GM18502 (cell line): Measurements from ENCODE around the gene CDH22.

Source experiments
- ATAC-seq: cut with Tn5 transposase; IDR thresholded peaks from one replicate; pipeline ENCODE4 v1.9.1; 2021; ENCODE audit warnings: mild to moderate bottlenecking; ENCODE audit not compliant: unreplicated experiment, poor library complexity

CDH22 gene, protein sequence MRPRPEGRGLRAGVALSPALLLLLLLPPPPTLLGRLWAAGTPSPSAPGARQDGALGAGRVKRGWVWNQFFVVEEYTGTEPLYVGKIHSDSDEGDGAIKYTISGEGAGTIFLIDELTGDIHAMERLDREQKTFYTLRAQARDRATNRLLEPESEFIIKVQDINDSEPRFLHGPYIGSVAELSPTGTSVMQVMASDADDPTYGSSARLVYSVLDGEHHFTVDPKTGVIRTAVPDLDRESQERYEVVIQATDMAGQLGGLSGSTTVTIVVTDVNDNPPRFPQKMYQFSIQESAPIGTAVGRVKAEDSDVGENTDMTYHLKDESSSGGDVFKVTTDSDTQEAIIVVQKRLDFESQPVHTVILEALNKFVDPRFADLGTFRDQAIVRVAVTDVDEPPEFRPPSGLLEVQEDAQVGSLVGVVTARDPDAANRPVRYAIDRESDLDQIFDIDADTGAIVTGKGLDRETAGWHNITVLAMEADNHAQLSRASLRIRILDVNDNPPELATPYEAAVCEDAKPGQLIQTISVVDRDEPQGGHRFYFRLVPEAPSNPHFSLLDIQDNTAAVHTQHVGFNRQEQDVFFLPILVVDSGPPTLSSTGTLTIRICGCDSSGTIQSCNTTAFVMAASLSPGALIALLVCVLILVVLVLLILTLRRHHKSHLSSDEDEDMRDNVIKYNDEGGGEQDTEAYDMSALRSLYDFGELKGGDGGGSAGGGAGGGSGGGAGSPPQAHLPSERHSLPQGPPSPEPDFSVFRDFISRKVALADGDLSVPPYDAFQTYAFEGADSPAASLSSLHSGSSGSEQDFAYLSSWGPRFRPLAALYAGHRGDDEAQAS

DNA sequence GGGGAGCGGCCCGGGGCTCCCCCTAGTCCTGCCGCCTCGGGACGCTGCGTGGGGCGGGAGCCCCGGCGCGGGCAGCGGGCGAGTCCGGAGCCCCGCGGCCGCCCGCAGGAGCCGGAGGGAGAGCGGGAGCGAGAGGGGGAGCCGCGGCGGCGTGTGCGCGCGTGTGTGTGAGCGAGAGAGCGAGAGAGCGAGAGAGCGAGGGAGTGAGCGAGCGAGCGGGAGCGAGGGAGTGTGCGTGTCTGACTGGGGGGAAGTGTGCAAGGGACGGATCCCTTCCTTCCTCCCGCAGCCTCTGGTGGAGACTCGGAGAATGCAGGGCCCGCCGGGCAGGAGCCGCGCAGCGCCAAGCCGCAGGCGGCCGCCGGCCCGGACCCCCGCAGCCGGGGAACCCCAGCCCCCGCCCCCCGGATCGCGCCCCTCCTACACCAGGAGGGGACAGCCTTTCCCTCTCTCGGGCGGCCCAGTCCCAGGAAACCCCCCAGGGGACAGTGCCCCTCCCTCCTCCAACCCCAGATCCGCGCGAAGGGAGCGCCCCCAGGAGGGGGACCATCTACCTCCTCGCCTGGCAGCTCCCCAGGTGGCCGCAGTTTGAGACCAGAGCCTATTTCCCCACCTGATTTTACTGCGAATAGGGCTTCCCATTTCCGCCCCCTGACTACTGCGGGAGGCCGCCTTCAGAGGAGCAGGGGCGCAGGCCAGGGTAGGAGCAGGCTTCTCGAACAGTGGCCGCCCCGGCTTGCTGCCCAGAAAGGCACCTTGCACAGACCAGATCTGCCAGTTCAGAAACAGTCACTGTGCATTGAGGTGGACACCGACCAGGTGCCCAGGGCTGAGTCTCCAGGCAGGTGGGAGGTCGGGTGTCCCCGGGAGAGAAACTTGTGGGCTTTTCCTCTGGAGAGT is at the start of gene CDH22:
Gene CDH22, minus strand, starts transcription at position 241 of the 900 bp plus-strand sequence. CDS start 57,204 bp downstream, outside the sequence.
- no peak for ATAC-seq

DNA sequence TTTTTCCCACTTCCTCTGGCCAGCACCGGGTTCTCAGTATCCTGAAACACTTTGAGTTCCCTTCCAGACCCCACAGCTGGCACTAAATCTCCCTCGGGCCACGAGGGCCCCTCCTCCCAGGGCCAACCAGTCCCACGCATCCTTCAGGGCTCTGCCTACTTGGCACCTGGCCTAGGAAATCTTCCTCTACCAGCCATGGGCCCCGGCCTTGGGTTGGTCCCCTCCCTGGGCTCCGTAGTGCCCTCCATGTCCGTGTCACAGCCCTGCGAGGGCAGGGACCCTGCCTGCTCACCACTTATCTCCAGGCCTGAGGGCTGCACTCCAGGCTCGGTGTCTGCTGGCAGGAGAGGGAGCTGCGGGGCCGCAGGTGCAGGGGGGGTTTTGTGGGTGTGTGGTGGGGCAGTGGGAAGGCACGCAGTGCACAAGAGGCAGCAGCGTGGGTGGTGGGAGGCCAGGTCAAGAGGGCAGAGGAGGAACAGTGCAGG is 48.8 kb upstream of the CDH22 start:
- ATAC-seq = no peak

DNA sequence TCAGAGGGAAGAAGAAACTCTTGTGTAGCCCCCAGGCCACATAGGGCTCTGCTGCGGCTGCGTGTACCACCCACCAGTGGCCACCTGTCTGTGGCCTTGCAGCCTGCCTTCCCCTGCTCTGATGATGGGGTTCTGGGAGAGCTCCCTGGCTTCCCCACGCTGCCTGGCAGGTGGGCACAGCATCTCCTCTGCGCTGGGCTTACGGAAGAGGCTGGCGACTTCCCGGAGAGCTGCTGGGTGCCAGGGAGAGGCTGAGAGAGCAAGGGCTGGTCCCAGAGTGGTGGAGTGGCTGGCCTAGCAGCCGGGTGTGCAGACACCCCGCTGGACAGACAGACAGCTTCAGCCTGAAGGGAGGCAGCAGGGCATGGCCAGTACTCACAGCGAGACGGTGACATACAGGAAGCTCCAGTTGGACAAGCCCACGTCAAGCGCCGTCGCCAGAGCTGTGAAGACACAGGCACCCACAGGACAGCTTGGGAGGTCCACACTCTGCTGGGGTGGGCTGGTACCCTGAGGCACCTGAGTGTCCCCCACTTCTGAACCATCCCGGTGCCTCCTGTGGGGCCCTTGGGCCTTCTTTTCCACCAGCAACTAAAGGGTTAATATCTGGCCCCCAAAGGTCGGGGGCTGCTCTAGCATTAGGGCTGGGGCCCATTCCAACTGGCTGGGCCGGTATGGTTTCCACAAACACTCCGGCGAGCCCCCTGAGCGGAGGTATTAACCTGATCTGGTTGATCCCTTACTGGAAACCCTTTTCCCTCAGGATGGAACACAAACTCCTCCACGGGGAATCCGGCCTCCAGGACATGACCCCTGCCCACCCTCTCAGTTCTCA is 48.1 kb upstream of the CDH22 start:
- ATAC-seq = no peak

DNA sequence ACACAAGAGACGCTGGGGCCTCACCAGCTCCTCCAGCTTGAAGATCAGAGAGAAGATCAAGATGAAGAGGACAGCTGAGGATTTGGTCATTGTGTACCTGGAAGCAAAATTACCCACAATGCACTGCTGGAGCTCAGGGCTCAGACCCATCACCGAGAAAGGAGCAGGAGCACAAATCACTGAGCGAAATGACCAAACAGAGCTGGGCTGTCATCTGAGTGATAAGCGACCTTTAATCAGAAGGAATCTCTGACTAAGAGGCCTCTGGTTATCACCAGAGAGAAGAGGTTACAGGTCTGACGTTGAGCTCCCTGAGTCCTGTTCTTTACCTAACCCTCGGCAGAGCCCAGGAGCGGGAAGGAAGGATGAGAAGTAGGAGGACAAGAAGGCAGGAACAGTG is 47.5 kb upstream of the CDH22 start:
- ATAC-seq = no peak

DNA sequence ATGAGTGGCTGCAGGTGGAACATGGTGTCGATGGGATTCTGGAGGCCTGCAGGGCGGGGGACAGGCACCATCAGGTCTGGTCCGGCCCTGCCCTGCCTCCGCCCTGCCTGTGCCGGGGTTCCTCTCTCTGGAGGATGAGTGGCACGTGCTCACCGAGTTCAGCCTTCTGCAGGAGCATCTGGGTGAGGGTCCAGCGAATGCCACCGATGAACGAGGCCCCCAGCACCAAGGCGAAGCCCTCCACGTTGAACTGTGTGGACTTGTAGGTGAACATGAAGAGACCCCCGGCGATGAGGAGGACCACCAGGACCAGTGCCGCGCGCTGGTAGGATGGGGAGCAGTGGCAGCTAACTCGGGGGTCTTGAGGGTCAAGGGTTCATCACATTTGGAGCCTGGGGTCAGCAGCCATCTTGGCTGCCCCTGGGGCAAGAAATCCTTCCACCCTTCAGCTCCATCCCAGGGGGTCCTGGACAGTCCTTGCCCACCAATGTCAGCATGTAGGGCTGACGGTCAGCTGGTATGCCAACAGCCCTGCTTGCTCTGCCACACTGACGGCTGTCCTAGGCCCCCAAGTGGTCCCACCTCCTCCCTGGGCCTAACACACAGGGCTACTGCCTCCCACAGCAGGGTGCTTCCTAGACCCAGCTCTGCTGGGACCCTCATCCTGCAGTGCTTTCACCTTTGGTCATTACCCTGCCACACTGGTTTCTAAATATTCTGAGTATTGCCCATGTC is 46.8 kb upstream of the CDH22 start:
- ATAC-seq = no peak

DNA sequence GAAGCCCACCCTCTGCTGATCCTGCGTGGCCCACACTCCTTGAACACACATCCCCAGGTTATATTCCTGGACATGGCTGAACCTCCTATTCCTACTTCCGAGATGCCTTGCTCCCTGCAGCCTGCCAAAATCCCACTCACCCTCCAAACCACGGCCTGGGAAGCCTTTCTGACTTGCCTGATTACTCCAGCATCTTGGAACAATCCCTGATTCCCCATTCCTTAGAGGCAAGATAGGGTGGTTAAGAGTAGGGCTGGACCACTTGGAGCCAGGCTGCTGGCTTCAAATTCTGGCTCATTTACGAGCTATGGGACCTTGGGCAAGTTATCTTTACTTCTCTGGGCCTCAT is 45.9 kb upstream of the CDH22 start:
- no peak for ATAC-seq

DNA sequence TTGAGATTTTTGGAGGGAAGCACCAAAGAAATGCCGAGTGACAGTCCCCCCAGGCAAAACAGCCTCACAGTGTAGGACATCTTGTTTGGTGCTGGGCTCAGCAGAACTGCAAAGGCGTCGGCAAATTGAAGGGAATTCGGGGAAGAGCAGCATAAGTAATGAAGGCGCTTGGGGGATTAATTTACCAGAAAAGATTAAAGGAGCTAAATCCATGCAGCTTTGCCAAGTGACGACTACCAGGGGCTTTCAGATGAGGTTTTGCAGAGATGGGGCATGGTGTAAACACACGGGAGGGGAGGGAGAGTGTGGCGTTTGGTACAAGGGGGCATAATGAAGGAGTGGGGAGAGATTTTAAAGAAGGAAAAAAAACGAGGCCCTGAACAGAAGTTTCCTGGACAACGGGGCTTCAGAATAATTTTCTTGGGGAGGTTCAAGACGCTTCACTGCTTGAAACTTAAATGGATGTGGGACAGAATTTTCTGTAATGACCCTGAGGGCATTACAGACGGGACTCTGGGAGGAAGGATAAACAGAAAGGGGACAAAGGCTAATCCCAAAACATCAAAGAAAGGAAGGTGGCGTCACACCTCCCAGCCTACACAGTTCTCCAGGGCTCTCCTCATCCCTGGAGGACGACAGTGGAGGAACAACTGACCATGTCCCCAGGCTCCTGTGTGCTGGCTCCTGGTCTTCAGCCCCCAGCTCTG is 45.4 kb upstream of the CDH22 start:
- no peak for ATAC-seq

DNA sequence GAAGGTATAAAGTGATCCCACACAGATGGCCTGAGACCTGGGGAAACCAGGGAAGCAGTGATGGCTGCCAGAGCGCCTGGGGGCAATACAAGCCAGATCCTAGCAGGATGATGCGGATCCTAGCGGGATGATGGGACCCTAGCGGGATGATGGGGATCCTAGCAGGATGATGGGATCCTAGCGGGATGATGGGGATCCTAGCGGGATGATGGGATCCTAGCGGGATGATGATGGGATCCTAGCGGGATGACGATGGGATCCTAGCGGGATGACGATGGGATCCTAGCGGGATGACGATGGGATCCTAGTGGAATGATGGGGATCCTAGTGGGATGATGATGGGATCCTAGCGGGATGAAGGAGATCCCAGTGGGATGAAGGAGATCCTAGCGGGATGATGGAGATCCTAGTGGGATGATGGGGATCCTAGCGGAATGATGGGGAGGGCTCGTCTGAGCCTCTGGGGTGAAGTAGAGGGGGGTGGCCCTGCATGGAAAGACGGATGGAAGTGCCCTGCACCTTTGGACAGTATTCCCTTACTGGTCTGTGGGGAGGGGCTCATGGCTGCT is 44.2 kb upstream of the CDH22 start:
- no peak for ATAC-seq

DNA sequence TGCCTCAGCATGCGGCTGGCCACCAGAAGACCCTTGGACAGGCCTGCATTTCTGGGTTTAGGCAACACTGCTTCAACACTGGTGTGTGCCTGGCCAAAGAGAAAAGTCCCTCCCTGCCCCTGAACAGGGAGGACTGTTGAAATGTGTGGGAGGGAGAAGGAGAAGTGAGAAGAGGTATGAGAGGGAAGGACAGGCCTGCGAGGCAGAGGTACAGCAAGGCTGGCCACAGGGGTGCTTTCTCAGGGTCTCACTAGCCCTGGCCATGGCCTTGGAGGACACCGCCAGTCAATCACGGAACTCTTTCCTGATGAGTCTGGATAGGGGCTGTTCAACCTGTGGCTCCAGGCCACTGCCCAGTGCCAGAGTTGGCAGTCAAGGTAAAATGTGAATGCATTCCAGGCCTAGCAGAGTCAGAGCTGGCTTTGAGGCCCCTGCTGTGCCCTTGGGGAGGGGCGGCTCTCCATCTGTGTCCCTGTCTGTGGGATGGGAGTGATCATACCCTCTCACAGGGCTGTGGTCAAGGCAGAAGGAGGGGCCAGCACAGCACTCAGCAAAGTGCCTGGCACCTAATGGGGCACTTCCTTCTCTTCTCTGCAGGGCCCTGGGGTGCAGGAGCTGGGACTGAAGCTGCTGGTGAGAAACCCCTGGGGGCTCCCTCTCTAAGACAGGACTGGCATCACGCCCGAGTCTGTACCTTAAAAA is 43.2 kb upstream of the CDH22 start:
- ATAC-seq = no peak

DNA sequence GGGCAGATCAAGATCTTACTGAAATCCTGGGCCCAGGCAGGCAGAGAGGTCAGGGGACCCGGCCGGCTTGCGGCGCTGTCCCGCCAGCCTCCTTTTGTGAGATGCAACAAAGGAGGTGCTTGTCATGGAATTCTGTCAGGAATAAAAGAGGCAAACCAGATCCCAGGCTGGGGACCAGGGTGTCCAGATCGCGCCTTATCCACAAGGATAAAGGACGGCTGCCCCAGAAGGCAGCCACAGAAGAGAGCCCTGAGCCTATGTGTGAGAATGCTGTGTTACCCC is 42.6 kb upstream of the CDH22 start:
- ATAC-seq = no peak

DNA sequence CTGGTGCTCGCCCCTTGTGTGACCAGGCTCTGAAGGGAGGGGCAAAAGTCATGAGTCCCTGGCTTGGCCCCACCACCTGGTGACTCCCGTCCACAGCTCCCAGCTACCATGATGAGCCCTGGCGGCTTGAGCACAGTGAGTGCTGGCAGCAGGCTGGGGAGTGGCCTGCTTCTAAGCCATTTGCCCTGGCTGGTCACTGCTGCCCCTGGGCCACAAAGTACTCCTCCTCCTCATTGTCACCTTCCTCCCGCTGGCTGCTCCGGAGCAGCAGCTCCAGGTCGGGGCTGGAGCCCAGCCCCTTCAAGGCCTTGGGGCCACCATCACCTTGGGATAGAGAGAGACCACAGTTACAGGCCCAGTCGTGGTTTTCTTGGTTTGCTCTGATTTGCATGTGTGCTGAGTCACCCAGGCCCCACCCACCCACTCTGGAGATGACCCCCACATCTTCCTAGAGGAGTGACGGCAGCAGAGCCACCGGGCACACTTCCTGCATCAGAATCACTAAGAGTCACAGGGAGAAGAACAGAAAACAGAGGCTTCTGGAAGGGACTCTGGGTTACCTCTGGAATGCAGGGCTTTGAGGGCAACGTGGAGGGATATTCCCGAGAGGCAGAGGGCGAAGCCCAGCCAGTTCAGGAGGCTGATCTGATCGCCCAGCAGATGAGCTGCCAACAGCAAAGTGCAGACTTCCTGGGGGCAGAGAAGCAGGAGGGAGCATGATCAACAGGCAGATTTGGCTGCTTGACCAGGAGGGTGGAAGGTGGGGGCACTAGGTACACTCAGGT is 42.1 kb upstream of the CDH22 start:
- ATAC-seq = peak; percentile 72

DNA sequence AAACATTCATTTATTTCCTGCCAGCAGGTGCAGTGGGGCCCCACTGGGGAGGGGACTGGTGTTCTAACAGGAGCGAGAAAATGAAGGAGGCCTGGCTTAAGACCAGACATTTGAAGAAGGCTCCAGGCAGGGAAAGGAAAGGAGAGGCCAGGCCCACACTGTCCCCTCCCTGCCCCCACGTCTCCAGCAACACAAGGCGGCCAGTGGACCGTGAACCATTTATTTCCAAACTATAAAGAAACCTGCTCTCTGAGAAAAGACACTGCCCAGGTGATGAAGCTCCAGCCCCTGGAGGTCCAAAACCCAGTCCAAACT is 41.4 kb upstream of the CDH22 start:
- no peak for ATAC-seq

DNA sequence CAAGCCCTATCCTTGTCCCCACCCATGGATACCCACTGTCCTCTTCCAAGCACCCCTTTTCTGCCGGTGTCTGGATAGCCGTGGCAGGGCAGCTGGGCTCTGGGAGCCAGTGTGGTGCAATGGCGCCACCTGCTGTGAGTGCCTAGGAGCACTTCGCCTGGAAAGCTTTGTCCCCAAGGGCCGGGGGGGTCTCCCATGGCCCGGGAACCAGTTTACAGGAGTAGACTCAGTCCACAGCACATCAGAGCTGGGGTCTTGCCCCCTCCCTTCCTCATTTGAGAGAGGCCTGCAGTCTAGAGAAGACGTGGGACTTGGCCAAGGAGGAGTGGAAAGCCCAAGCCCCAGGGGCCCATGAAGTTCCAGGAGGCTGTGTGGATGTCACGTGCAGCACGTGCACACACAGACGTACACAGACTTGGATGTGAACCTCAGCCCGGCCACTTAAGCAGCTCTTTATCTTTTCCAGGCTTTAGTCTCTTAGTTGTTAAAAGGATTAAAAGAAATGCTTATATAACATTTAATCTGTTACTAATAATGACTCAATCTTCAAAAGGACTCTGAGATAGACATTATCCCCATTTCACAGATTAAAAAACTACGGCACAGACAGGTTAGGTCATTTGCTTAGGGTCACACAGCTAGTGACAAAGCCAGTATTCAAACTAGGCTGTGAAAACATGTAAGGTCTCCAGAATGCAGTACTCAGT is 40.9 kb upstream of the CDH22 start:
- ATAC-seq = no peak

DNA sequence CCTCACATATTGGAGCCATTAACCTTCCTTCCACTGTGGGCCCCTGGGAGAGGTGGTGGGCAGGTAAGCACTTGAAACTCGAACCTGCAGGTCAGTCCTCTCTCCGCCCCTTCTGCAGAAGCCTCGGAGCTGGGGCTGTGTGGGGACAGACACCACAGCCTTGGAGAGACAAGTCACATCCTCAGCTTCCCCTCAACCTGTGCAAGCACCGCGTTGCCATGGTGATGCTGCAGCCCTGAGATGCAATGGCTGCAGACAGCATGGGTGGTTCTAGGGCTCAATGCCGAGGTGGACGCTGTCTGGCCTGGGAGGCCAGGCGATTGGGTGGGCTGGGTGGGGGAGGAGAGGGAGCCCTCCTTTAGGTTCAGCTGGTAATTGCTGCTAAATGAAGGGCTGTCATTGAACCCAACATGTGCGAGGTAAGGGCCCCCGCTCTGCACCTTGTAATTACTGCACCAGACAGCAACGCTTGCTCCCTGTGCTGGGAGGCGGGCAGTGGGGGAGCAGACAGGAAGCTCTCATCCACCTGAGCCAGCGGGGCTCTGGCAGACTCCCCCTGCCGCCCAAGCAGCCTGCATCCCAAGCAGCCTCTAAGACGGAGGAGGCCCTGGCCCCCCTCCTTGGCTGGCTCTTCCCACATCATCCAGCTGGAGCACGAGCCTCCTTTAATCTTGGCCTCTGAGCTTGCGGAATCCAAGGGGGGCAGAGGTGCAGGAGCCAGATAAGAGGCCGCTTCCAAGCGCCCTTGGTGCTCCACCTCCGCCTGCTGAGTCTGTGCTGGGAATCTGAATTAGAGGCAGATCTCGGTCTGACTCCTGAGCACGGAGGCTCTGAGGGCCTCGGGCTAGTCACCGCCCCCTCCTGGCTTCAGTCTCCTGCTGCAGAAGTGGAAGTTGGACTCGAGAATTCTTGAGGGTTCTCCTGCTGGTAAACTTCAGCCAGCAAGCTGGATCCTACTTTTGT is 39.8 kb upstream of the CDH22 start:
- no peak for ATAC-seq

DNA sequence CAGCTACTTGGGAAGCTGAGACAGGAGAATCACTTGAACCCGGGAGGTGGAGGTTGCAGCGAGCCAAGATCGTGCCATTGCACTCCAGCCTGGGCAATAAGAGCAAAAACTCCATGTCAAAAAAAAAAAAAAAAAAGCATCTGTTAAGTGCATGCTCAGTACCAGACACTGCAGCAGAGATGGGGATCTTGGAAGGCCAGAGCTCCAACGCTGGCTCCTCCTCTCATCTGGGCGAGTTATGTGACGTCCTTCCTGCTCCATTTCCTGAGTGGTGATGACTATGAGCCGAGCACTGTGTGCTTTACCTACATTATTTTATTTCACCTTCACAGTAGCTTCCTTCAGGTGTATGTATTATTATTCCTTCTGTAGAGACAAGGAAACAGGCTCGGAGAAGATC is 38.5 kb upstream of the CDH22 start:
- ATAC-seq = no peak
